HG02981 (cell line): Measurements from ENCODE around the gene FLT1.

Experiments used
- ATAC-seq: cut with Tn5 transposase; IDR thresholded peaks from one replicate; pipeline ENCODE4 v1.9.1; 2021; ENCODE audit warnings: mild to moderate bottlenecking, moderate library complexity; ENCODE audit not compliant: unreplicated experiment

The FLT1 gene

DNA sequence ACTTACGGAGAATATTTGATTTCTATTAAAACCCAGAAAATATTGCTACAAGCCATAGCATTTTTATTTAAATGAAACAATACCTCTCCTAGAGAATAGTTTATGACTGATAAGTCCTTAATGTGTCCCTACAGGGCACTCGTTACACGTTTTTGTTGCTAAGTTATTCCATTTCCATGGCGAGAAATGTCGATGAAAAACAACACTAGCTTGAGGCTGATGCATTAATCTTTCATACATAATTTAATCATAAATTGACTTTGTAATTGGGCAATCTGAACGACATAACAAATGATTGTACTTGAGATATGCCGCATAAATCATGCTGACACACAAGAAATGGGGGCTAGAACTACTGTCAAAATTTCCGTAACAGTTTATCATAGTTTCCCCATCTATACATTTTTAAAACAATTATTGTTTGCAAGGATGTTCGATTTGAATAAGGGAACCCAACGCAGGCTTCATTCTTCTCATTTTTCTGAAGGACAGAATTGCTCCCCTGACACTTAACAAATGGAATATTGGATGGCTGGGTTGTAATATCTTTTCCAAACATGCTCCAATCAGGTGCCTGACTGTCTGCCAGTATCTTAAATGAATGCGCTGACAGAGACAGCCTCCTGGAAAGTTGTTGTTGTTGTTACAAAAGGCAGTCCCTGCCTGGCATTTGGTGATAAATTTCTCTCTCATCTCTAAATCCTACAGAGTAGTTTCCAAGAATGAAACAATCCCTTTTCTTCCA lies 61.9 kb downstream of the FLT1 start:
- no peak for ATAC-seq

DNA sequence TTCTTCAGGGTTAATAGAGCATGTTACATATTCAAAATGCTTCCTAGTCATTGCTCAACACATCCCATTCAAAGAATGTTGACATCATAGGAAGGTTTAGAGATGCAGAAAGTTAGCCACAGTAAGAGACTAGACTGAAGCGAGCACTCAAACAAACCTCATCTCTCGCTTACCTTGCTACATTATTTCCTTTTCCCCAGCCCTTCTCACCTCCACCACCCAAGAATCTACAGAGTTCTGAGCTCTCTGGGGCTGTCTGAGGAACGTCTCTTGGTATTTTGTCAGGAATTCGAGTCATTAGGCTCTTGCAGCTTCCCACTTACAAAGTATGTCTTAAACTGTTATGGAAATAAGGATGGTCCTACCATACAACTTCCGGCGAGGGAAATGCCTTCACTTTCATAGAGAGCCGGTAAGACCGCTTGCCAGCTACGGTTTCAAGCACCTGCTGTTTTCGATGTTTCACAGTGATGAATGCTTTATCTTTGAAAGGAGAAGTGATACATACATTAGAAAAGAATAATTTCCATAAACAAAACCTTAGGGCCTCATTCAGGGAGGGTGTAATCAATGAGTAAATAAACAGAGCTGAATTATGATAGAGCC lies 65.1 kb downstream of the FLT1 start:
- peak; percentile 91 for ATAC-seq

DNA sequence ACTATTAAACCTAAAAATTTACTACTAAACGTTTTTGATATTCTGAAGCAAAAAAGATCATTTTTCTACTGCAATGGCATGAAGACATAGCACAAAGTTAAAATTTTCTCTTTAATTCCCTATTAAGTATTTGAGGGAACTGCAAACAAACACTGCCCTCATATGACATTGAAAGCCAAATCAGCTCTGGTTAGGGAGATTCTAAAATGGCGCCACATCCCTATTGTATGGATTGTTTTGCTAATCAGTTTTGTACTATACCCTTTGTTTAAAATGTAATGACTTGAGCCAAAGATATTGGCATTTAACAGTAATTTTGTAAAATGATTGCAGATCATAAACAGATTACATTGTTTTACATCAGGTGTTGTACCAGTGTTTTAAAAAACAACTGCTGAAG lies 65.8 kb downstream of the FLT1 start:
- ATAC-seq = no peak

DNA sequence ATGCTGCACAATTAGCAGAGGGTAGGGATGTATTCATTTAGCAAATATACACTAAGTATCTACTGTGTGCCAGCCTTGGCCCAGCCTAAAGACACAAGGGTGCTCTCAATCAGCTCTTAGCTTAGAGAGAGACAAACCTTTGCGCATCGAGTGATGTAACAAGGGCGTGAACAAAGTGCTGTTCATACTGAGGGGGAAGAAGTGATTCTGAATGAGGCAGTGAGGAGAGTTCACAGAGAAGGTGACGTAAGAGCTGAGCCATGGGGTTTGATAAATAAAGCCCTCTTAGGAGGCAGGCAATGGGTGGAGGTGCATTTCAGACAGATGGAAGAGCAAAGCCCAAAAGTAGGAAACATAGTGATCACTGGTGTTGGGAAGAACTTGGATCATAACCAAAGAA lies 68.5 kb downstream of the FLT1 start:
- no peak for ATAC-seq

DNA sequence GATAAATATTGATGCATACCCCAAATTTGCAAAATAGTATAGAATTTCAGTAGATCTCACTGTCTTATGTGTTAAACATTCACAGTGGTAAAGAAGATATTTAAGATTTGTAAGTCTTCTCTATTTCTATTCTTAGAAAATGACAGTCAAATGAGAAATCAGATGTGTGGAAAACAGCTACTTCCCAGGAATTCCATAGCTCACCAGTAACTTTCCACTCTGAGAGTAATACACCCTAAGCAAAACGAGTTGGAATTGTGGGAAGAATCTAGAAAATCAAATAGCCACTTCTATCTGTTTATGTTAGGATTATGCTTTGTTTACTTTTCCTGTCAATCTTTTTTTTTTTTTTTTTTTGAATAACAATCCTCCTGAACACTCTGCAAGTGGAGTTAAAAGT lies 69.1 kb downstream of the FLT1 start:
- ATAC-seq = no peak

DNA sequence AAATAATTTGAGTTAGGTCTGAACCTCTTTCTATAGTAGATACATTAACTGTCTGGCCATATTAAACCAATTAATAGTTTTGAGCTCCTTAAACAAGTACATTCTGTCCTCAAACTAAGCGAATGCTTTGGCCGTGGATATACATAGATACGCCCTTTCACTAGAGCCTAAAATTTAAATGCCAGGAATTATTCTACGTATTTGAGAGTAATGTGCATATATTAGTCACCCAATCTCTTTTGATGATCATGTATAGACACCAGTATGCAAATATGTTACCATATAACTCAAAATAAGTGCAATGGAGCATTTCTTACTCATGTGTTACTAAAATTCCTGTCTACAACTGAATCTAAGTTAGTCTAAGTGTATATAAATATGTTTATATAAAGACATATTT lies 70.4 kb downstream of the FLT1 start:
- ATAC-seq = no peak

DNA sequence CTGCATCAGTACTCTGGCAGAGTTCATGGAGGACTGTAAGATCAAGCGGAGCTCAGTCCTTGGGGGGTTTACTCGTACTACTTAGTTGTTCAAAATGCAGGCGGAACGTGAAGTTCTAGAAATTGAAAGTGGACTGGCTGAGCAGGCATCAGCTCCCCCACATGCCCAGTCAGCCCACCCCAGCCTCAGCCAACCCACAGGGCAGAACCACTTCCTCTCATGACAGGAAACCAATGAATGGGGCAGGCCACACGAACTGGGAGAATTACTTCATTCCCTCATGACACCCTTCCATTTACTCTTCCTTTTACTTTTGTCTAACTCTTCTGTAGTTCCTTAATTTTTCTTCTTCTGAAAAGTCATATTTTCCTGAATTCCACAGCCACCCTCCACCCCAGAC lies 71.9 kb downstream of the FLT1 start:
- ATAC-seq = peak; percentile 82

DNA sequence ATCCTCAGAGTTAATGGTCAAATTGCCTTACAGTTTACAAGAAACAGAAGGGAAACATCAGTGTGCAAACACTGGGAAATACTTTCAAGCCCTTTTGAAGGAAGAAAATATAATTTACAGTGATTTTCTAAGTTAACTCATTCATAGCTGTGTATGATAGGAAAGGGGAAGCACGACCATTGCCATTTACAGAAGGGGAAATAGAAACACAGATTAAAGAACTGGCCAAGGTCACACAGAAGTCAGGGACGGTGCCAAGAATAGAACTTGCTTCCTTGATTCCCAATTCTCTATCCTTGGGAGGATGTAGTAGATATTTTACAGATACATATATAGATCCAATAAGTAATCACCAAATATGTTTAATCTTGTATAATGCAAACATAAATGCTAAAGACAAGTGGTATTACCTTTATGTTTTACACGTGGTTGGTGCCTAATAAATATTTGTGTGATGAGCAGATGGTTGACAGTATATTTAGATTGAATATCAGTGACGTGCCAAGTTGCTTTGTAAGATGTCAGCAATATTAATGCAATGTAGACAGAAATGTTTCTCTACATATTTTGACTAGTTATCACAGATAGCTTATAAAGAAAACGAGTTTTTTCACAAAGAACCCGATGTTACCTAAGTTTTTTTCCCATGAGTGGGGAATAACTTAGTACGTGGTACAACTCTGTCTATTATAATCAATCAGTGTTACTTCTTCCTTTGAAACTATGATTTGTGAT lies 73.1 kb downstream of the FLT1 start:
- no peak for ATAC-seq

DNA sequence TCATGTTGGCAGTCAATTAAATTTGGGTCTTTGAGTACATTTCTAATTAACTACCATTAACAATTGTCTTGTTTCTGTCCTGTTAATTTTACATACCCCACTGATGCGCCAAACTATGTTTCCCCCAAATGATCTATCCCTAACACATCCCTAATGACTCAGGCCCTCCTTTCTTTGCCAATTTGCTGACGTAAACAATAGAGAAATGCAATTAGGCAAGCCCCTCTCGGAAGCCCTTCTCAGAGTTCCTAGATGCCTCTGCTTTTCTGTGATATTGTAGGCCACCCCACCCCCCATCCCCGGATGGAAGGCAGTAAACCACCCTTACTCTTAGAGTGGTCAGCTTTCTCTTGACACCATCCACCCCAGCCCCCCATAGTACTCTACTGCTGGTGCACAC lies 74.2 kb downstream of the FLT1 start:
- ATAC-seq = no peak

DNA sequence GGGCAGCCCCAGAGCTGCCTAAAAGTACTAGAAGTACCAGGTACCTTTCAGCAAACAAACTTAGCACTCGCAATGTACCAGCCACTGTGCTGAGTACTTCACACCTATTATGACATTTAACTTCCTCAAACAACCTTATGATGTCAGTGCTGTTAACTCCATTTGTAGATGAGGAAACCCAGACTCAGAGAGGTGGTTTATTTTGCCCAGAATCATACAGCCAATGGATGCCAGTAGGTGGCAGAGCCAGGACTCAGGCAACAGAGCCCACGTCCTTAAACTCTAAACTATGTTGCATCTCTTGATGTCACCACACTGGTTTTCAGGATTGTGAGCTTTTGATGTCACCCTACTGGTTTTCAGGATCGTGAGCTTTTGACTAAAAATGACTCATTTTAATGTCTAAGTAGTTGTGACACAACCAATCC lies 78.9 kb downstream of the FLT1 start:
- ATAC-seq = no peak

DNA sequence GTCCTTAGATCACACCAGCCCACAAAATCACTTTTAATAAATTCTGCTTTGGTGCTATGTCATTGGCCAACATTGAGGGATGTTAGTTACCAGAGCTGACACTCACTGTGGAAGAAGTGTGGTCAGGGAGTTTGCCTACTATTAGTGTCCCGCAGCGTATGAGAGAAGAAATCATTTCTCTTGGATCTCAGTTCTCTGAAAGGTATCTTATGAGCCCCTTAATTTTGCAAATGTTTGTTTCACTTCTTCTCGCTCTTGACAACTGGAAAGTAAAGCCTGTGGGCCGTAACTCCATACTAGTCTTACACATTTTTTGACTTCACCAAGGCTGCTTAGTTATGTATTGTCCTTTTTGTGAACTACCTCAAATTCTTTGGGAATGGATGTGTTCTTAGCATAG lies 80.9 kb downstream of the FLT1 start:
- no peak for ATAC-seq

DNA sequence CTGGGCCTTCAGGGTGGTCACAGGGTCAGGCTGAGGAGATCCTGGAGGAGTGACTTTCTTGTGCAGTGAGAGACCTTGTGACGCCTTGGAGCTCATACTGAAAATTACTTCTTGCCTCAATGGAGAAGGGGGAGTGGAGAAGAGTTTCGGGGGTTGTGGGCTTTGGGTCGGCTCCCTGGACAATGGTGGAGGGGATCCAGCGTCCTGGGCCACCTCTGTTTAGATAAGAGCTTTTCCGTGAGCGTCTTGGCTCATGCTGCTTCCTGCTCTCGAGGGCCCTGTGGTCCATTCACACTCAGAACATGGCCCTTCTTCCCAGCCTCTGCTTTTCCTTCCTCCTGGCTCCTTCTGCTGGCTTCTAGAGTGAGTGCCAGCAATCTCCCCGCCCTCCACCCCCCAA lies 81.9 kb downstream of the FLT1 start:
- no peak for ATAC-seq

DNA sequence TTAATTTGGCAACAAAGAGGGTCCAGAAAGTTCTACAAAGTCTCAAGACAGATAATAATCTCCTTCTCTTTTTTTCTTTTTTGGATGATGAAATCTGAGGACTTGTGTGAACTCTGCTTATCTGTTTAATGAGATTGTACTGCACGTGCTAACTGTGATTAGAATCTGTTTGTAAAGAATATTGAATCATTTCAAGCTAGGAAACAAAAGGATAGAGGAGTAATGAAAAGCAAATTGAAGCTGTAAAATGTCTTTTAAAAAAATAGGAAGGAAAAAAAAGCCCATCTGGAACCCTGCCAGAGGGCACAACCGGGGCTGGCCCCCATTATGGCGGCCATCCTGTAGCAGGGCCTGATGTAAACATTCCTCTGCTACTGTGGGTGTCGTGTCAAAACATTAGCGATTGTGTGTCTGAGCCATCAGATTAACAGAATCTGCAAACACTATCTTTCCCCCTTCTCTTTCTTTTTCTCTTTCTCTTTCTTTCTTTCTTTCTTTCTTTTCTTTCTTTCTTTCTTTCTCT lies 83.0 kb downstream of the FLT1 start:
- ATAC-seq = no peak

DNA sequence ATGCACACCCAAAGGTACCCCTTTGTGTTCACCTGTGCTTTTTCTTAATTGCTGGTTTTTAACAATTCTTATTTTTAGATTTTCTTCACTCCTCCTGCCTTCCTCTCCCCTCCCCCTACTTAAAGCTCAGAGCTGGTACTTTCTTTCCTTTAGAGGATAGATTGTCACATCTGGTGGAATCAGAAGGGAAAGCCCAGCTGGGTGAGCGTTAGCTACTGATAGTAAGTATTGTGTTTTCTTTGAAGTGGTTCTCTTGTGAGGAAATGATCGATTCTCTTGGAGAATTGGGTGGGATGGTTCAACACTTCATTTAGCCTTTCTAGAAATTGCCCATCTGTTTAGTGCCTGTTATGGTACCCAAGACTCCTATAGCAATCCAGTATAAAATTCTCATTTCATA lies 84.8 kb downstream of the FLT1 start:
- no peak for ATAC-seq

DNA sequence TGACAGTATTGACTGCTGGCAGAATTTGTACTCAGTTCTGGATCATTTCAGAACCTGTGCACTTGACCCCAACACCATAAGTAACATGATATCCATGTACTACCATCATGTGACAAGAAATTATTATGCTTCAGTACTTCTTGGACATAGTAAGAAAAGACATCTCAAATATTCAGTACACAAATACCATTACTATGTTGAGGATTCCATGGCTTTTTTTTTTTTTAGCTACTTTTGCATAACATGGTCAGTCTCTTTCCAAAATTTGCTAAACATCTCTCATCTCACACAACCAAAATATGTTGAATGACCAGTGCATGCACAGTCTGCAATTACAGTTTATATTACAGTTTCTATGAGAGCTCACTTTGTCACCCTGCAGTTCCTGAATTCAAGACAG lies 85.3 kb downstream of the FLT1 start:
- no peak for ATAC-seq

DNA sequence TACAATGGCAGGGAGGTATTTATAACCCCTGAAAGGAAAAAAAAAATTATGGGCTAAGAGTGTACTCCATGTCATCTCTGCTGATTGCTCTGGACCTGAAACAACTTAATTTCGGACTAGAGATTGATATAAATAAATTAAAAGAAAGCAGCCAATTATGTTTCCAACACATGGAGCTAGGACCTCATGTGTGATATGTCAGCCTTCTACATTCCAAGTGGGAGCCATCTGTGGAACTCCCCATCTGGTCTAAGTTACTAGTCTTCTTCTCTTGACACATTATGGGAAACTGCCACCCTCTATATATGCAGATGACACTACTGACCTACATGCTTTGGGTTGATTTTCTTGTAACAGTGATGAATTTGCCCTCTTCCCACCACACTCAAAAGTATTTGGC lies 86.1 kb downstream of the FLT1 start:
- ATAC-seq = no peak

DNA sequence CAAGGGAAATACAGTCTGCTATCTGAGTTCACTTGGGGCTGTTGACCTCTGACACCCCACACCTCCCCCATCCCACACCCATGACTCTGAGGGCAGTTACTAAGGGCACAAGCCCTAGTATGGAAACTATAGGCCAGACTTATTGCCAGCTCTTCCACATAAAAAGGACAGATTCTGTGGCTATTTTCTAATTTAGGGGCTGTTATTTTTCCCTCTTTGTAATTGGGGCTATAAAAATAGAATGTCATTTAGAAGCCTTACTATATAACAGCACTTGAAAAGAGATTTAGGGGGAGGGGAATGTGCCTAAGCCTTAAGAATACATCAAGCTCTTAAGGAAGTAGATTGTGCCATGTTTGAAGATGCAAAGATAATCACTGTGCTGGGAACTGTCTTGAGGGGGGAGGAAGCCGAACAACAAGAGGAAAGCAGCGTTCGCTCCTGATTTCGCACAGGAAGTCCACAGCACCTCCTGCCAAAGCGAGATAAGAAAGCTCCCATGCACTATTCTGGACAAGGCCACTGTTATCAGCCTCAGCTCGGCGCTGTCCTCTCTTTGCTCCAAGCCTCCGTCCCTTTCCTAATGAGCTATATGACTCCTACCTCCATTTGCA lies 86.6 kb downstream of the FLT1 start:
- ATAC-seq = no peak

DNA sequence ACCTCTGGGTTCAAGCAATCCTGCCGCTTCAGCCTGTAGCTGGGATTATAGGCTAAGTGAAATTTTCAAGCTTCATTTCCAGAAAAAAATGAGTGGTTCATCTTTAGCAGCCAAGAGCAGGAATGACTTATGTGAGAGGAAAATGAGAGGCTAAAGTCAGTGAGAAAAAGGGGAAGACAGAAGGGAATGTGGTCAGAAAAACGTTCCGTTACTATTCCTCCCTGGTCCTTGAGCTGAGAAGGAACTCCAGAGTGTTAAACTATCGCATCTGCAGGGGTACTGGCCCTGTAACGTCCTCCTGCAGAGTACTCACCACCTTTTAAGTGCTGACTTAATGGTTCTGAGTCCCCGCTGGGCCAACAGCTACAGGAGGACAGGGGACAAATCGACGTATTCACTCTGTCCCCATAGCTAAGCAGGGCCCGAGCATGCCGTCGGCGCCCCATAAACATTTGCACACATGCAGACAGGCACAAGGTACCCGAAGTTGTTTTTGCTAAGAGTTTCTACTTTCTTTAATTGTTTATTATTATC lies 88.1 kb downstream of the FLT1 start:
- ATAC-seq = no peak

DNA sequence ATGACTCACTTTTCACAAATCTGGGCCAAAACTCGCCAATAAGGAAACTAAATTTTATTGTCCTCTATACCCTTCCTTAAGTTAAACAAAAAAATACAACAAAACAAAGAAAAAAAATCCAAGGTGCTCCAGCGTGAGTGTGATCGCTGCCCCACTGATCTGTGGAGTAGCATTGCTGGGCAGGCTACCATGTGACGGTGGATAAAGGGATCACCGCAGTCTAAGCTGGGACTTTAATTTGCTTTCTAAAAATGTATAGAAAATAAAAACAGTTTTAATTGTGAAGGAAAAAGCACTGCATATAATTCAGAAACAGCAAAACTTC lies 92.9 kb downstream of the FLT1 start:
- no peak for ATAC-seq

DNA sequence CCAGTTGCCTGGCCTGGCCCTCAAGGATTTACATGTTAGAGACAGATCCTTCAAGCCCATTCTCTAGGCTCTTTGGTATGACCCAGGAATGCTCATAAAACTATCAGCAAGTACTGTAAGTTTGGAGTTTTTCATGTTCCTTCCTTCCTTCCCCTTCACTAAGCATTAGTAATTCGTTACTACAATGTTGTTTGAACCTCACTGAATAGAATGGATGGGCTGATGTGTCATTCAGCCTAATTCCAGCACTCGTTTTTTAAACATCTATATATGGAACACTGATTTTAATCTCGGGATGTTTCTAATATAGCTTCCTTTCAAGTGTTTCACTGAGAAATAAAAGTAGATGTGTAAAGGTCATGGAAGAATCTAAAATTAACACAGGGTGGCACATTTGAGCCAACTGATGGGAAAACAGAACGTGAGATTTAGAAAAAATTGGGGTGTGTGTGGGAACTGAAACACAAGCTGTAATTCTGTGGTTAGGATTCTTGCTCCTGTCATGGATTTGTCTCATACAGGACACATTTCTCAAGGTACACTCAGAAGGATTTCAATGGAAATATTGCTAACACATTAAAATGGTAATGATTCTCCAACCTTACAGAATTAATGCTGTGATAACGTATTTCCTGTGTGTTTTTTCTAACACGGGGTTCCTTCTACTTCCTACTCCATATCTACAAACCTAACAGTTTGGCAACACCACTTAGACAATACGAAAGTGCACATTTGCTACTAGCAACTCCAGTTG lies 93.4 kb downstream of the FLT1 start:
- ATAC-seq = no peak

DNA sequence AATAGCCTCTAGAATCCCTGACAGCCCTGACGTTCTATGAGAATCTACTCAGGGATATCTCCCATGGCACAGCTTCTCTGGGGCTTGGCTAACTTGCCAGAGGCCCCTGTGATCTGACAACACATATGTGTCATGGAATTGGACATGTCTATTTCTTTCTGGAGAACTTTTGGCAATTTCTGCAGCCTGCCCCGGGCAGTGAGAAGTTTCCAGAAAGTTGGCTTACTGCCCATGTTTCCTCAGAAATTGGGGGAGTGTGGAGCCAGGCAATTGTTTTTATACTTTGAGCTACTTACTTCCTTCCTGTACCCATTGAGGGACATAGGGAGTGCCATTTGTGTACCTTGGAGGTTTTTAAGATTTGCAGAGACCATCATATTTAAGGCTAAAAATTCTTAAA lies 98.9 kb downstream of the FLT1 start:
- no peak for ATAC-seq
